Measurements from ENCODE around the gene RASGEF1C. TPM values are rescaled to one million over a fixed set of nuclear protein-coding genes. Genes with fewer than 3 reads are reported as not detected.

RASGEF1C gene
- total RNA-seq, 4 donors from 2014 or later = 0.38 to 0.51 TPM; not detected in 2

DNA sequence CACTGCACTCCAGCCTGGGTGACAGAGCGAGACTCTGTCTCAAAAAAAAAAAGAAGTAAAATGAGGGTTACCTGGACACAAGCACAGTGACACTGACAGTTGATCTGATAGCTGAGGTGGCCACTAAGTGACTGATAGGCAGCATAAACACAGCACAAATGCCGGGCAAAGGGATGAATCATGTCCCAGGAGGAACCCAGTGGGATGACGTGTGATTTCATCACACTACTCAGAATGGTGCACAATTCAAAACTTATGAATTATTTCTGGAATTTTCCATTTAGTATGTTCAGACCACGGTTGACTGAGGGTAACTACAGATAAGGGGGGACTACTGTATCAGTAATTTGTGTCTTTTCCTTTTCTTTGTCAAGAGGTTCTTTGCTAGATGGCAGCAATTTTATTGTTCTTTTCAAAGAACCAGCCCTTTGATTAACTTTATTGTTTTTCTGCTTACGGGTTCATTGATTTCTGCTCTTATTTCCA lies 103.1 kb downstream of the RASGEF1C start:
- TF ChIP-seq, protein P1, sequence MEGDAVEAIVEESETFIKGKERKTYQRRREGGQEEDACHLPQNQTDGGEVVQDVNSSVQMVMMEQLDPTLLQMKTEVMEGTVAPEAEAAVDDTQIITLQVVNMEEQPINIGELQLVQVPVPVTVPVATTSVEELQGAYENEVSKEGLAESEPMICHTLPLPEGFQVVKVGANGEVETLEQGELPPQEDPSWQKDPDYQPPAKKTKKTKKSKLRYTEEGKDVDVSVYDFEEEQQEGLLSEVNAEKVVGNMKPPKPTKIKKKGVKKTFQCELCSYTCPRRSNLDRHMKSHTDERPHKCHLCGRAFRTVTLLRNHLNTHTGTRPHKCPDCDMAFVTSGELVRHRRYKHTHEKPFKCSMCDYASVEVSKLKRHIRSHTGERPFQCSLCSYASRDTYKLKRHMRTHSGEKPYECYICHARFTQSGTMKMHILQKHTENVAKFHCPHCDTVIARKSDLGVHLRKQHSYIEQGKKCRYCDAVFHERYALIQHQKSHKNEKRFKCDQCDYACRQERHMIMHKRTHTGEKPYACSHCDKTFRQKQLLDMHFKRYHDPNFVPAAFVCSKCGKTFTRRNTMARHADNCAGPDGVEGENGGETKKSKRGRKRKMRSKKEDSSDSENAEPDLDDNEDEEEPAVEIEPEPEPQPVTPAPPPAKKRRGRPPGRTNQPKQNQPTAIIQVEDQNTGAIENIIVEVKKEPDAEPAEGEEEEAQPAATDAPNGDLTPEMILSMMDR (IDR thresholded peaks at IDR 0.05; ENCODE audit: low read depth) = no peak

DNA sequence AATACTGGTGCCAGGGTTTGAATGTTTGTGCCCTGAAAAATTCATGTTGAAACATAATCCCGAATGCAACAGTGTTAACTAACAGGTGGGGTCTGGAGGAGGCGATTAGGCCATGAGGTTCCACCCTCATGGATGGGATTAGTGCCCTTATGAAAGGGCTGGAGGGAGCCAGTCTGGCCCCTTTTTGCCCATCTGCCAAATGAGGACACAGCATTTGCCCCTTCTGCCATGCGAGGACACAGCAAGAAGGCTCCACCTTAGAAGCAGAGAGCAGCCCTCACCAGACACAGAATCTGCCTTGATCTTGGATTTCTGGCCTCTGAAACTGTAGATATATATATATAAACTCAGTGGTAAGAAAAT lies 104.9 kb downstream of the RASGEF1C start:
- TF ChIP-seq, protein P1 (IDR thresholded peaks at IDR 0.05; ENCODE audit: low read depth) = no peak

DNA sequence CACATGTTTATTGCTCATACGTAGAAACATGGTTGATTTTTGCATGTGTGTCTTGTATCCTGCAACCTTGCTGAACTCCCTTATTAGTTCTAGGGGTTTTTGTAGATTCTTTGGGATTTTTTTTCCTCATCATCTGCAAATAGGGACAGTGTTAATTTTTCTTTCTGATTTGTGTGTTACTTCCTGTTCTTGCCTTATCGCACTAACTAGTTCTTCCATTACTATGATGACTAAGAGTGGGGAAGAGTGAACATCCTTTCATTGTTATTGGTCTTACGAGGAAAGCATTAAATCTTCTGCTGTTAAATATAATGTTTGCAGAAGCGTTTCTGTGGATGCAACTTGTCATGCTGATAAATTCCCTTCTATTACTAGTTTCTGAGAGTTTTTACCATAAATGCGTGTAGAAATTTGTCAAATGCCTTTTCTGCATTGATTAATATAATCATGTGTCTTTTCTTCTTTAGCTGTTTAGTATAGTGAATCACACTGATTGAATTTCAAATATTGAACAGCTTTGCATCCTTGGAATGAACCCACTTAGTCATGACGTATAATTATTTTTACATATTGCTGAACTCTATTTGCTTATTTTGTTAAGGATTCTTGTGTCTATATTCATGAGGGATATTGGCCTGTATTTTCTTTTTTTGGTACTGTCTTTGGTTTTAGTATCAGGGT lies 105.4 kb downstream of the RASGEF1C start:
- TF ChIP-seq, protein P1 (IDR thresholded peaks at IDR 0.05; ENCODE audit: low read depth) = no peak

DNA sequence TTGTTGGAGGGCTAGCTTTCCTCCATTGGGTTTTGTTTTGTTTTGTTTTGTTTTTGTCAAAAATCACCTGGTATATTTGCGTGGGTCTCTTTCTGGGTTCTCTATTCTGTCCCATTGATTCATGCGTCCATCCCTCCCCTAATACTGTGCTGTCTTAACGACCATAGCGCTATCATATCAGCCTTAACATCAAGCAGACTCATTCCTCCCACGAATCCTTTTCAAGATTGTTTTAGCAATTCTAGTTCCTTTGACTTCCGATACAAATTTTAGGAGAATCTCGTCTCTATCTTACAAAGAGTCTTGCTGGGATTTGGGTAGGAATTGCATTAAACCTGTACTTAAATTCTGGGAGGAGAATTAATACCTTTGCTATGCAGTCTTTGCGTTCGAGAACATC lies 106.4 kb downstream of the RASGEF1C start:
- TF ChIP-seq, protein P1 (IDR thresholded peaks at IDR 0.05; ENCODE audit: low read depth) = no peak

DNA sequence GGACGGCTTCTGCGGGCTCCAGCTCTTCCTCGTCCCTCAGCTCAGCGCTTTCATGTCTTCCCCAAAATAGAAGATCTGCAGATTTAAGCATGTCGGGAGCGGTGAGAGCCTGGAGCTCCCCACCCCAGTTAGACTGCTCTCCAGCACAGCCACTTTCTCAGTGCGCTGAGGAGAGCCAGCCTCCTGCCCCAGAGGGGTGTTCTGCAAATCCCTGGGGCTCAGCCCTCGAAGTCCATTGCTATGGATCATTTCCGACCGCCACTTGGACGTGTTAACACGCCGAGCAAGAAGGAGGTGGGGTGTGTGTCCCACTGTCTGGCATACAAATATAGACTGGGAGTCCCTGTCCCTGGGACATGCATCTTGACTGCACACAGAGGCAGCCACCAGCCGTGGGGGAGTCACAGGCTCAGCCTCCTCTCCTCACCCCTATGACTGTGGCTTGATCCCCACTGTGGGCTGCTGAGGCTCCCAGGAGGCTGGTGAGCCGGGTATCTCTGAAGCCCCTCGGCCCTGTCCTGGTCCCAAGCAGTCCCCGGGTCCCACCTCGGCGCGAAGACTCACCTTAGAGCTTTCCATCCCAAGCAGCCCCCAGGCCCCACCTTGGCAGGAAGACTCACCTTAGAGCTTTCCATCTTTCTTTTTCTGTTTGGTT lies 107.4 kb downstream of the RASGEF1C start:
- TF ChIP-seq, protein P1 (IDR thresholded peaks at IDR 0.05; ENCODE audit: low read depth) = no peak

DNA sequence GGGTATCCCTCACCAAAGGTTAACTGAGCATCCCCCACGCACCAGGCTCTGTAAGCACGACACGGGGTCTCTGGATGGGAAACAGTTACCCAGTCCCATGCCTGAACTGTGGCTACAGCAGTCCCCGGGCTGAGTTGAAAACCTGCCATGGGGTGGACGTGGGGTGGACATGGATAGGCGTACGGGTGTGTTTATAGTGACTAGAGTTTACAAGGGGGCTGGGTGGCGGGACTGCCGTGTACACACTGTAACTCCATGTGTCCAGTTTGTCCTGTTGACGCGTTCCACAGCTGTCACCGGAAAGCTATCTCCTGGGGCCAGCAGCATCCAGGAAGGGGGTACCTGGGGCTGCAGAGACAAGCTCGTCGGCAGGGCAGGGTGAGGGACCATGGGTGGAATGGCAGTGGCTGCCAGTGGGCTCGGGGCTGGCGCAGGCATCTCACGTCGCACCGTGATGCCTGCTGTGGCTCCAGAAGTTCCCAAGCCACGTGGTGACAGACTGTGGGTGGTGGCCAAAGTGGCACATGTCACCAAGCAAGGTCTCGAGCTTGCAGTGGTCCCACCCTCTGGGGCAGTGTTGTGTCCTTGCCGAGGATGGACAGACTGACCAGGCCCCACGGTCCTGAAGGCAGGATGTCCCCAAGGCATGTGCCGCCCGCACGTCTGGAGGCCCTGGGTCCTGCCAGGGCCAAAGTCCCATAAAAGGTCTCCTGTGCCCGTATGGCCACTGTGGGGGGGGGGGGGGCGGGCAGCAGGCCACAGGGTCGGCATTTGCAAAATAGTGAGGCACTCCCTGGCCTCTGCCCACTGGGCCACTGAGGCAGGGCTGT lies 108.2 kb downstream of the RASGEF1C start:
- TF ChIP-seq, protein P1 (IDR thresholded peaks at IDR 0.05; ENCODE audit: low read depth) = no peak

Data from subcutaneous adipose tissue (tissue), 4 donors.